GM12878 (cell line): ENCODE results near the gene SUV39H1. TPM values are rescaled to one million over a fixed set of nuclear protein-coding genes. Genes with fewer than 3 reads are reported as not detected.

ENCODE experiments used
- ATAC-seq: fragments of 200-7000 bp; cut with Tn5 transposase; 3 replicates; pipeline ENCODE4 v1.9.1; 2020; ENCODE audit warnings: mild to moderate bottlenecking, moderate library complexity
- BruUV-seq: library from RNA; stranded (reverse); fragments of 400-500 nt; replicated peaks from 2 replicates; lab custom pipeline; 2021; lab: Mats Ljungman, UMichigan
- CTCF ChIA-PET: fragments of 300-600 bp; sonication (Branson Sonifier 250); formaldehyde crosslinking; extraction: SDS; loops from one replicate; lab custom pipeline; 2021; ENCODE audit warnings: inconsistent platforms; lab: Yijun Ruan, JAX
- POLR2A ChIA-PET: fragments of 350-600 bp; formaldehyde crosslinking; extraction: SDS; loops from one replicate; lab custom pipeline; 2021; ENCODE audit warnings: inconsistent platforms; lab: Charles Lee
- RAD21 ChIA-PET: fragments of 300-600 bp; sonication (Branson Sonifier 250); formaldehyde crosslinking; loops from one replicate; lab custom pipeline; 2023; ENCODE audit warnings: antibody characterized with exemption; ENCODE audit not compliant: unreplicated experiment; lab: Charles Lee
- SMC1A ChIA-PET: fragments of 300-600 bp; sonication (Branson Sonifier 250); formaldehyde crosslinking; loops from one replicate; lab custom pipeline; 2023; ENCODE audit not compliant: unreplicated experiment, uncharacterized antibody; lab: Charles Lee
- DNase-seq: peaks from one replicate; pipeline ENCODE4 v3.0.0-alpha.2; 2011; ENCODE audit warnings: low read depth, low spot score
- FAIRE-seq: peaks from 3 replicates; lab custom pipeline; 2011; peaks lifted over from hg19 to GRCh38; lab: Jason Lieb, UNC
- H2AFZ ChIP-seq: 2 replicates; pipeline ENCODE4 v1.6.0; 2011; ENCODE audit warnings: low read depth, low read length, control low read depth; ENCODE audit not compliant: control insufficient read depth
- H3K27ac ChIP-seq: 2 replicates; pipeline ENCODE4 v1.5.1; 2011; ENCODE audit warnings: control low read depth; ENCODE audit not compliant: control insufficient read depth, insufficient read depth
- H3K27me3 ChIP-seq, 2 experiments: replicated peaks in 1 of 2; 2 replicates each; pipeline versions ENCODE4 v1.6.0 to v1.6.1; 2011; ENCODE audit warnings: low read length in 1 of 2; ENCODE audit not compliant: control insufficient read depth in 2 of 2, insufficient read depth in 2 of 2
- H3K36me3 ChIP-seq, 2 experiments: 2 replicates each; pipeline ENCODE4 v1.5.1; 2011; ENCODE audit warnings: low read length in 1 of 2; ENCODE audit not compliant: control insufficient read depth in 2 of 2, insufficient read depth in 2 of 2
- H3K4me1 ChIP-seq: 2 replicates; pipeline ENCODE4 v1.6.1; 2011; ENCODE audit warnings: mild to moderate bottlenecking, low read length, moderate library complexity, mixed read lengths; ENCODE audit not compliant: control insufficient read depth, insufficient read depth
- H3K4me2 ChIP-seq: 2 replicates; pipeline ENCODE4 v1.6.0; 2011; ENCODE audit warnings: control low read depth; ENCODE audit not compliant: control insufficient read depth, insufficient read depth
- H3K4me3 ChIP-seq: fragments of 200-600 bp; sonication (generic); 2 replicates; pipeline ENCODE4 v1.5.1; 2016
- H3K79me2 ChIP-seq: 2 replicates; pipeline ENCODE4 v1.6.0; 2011; ENCODE audit warnings: low read length; ENCODE audit not compliant: control insufficient read depth, insufficient read depth
- H3K9ac ChIP-seq: 2 replicates; pipeline ENCODE4 v1.8.0; 2011; ENCODE audit warnings: low read length, control low read depth, mixed read lengths; ENCODE audit not compliant: control insufficient read depth, insufficient read depth
- H3K9me3 ChIP-seq: replicated peaks from 3 replicates; pipeline ENCODE4 v1.5.1; 2011; ENCODE audit warnings: mild to moderate bottlenecking, low read length; ENCODE audit not compliant: control insufficient read depth, insufficient read depth
- H4K20me1 ChIP-seq: 2 replicates; pipeline ENCODE4 v1.6.0; 2011; ENCODE audit not compliant: control insufficient read depth, insufficient read depth
- ATF2 ChIP-seq: IDR thresholded peaks from 2 replicates; pipeline ENCODE4 v1.6.1; 2012; ENCODE audit warnings: low read length, inconsistent platforms
- DPF2 ChIP-seq: fragments of 450-650 bp; IDR thresholded peaks from 2 replicates; pipeline ENCODE4 v1.6.1; 2017; ENCODE audit warnings: mild to moderate bottlenecking
- E2F8 ChIP-seq: fragments of 450-650 bp; IDR thresholded peaks from 2 replicates; pipeline ENCODE4 v1.6.1; 2018; ENCODE audit warnings: mild to moderate bottlenecking, low read depth, moderate library complexity; ENCODE audit not compliant: partially characterized antibody
- FOS ChIP-seq: IDR thresholded peaks from 3 replicates; pipeline ENCODE4 v1.6.1; 2011; ENCODE audit warnings: borderline replicate concordance; ENCODE audit not compliant: insufficient read length; ENCODE audit errors: extremely low read depth
- FOXK2 ChIP-seq: fragments of 450-650 bp; IDR thresholded peaks from 2 replicates; pipeline ENCODE4 v1.6.1; 2017; ENCODE audit warnings: mild to moderate bottlenecking, moderate library complexity
- HDAC6 ChIP-seq: fragments of 200-600 bp; sonication (generic); IDR thresholded peaks from one replicate; pipeline ENCODE4 v1.8.0; 2017; ENCODE audit warnings: antibody characterized with exemption; ENCODE audit not compliant: unreplicated experiment
- KDM1A ChIP-seq: fragments of 200-600 bp; sonication (generic); IDR thresholded peaks from 2 replicates; pipeline ENCODE4 v1.6.1; 2016; ENCODE audit warnings: borderline replicate concordance
- MAX ChIP-seq: IDR thresholded peaks from 2 replicates; pipeline ENCODE4 v1.6.1; 2012; ENCODE audit warnings: low read depth, low read length, improper control_type of control experiment
- MEF2B ChIP-seq: fragments of 450-650 bp; IDR thresholded peaks from 2 replicates; pipeline ENCODE4 v1.6.1; 2018; ENCODE audit warnings: mild to moderate bottlenecking, moderate library complexity; ENCODE audit not compliant: partially characterized antibody, poor library complexity, severe bottlenecking
- WGBS: methylation state at CpG from one replicate; pipeline ENCODE4 v1.1.6; 2016; ENCODE audit warnings: low lambda C conversion rate; ENCODE audit not compliant: insufficient replicate concordance, insufficient coverage; ENCODE audit errors: missing lambda C conversion rate; 5-methylcytosine and 5-hydroxymethylcytosine counted together
- in situ Hi-C: fragments of 300-500 bp; cut with MboI; formaldehyde crosslinking; loops from 9 replicates; pipeline ENCODE4 v1.14.3; 2018; ENCODE audit warnings: mixed read lengths
- intact Hi-C: fragments of 100-400 bp; cut with micrococcal nuclease; formaldehyde crosslinking; loops from one replicate; pipeline ENCODE4 v1.14.2; 2022; ENCODE audit not compliant: unreplicated experiment
- polyA plus RNA-seq, 11 experiments: library from polyadenylated mRNA; depleted of rRNA in 4 of 11; unstranded in 6 of 11; stranded (reverse) in 5 of 11; fragments of >200 nt; fragmentation: Nextera tagmentation in 4 of 11; fragmentation: Illumina TruSeq in 1 of 11; extraction: Ambion mirVana in 4 of 11; extraction: Trizol in 1 of 11; gene quantifications; 1 replicate in 1 of 11; 2 replicates in 10 of 11; pipeline versions ENCODE4 v1.2.1 to v1.2.3, GENCODE V29; 2011 to 2016; ENCODE audit warnings: inconsistent platforms in 2 of 11, missing spikeins in 2 of 11, low read depth in 1 of 11
- total RNA-seq, 4 experiments: library from RNA; depleted of rRNA in 3 of 4; stranded (reverse); fragments of >200 nt in 3 of 4; fragmentation: Illumina TruSeq in 1 of 4; extraction: Trizol in 1 of 4; gene quantifications; 2 replicates each; pipeline versions ENCODE4 v1.2.1 to v1.2.3, GENCODE V29; 2013 to 2021

Gene SUV39H1
- total and polyA plus RNA-seq, 10 of the 15 experiments (the other 5 are each of a cell fraction or from before 2014, with no cell fraction given): 4.9 to 33.2 (median 17.1) TPM

- ChIA-PET CTCF (no interaction called here), POLR2A (no interaction called here), SMC1A (no interaction called here), RAD21 (no interaction called here)
- H3K9ac ChIP-seq: no peak overlapping the region
- H3K27me3 ChIP-seq: no peaks in the 10 kb centered on the region
- H3K36me3 ChIP-seq: peaks cover 4 to 12% of the 10 kb centered on the region in 2 experiments; a peak in 3 of 4 replicates
- ATAC-seq (no peak), FAIRE-seq (no peak), DNase-seq (no peak)
- H3K4me2 ChIP-seq: no peak overlapping the region
- intact Hi-C loops (no loop called here), in situ Hi-C loops (no loop called here)
- TF ChIP-seq MAX: no peak
- TF ChIP-seq E2F8: no peak
- TF ChIP-seq HDAC6: no peak
- TF ChIP-seq KDM1A: no peak
- TF ChIP-seq DPF2: no peak
- TF ChIP-seq MEF2B: no peak
- TF ChIP-seq FOS: no peak
- no peak for TF ChIP-seq FOXK2
- no peak for TF ChIP-seq ATF2
- no peak overlapping the region for H2AFZ ChIP-seq
- H3K79me2 ChIP-seq: no peaks in the 10 kb centered on the region
- H3K27ac ChIP-seq: no peak overlapping the region
- 48% methylated on average over 4 of the region's 4 CpGs for WGBS
- no peak overlapping the region for H3K4me3 ChIP-seq
- H3K9me3 ChIP-seq: no peaks in the 10 kb centered on the region
- H4K20me1 ChIP-seq: no peaks in the 10 kb centered on the region; the same call in 1 of the 2 replicates
- H3K4me1 ChIP-seq: no peaks in the 10 kb centered on the region
- no TSS peak for BruUV-seq
Measured at GRCh38 chrX:48703642-48704481, 7.3 kb downstream of the SUV39H1 start.
